Sigmoid colon (tissue), 7 donors: ENCODE data around the gene LDLRAD4. TPM values are rescaled to one million over a fixed set of nuclear protein-coding genes. Genes with fewer than 3 reads are reported as not detected.

Experiments
- DNase-seq: peaks from one replicate; pipeline ENCODE4 v3.0.0-alpha.2; 2019
- H3K27ac ChIP-seq, 4 donors: fragments of 200-600 bp; sonication (generic); one replicate each; pipeline ENCODE4 v1.5.1; 2016 to 2019; ENCODE audit warnings: mild to moderate bottlenecking in 1 of 4
- H3K27me3 ChIP-seq, 3 donors: fragments of 200-600 bp; sonication (generic); one replicate each; pipeline ENCODE4 v1.5.1; 2019; ENCODE audit warnings: mild to moderate bottlenecking in 1 of 3
- H3K36me3 ChIP-seq, 4 donors: fragments of 200-600 bp; sonication (generic); one replicate each; pipeline ENCODE4 v1.5.1; 2016 to 2019
- H3K4me1 ChIP-seq, 4 donors: fragments of 200-600 bp; sonication (generic); one replicate each; pipeline ENCODE4 v1.5.1; 2017 to 2019
- H3K4me3 ChIP-seq, 4 donors: fragments of 200-600 bp; sonication (generic); one replicate each; pipeline ENCODE4 v1.5.1; 2017 to 2019; ENCODE audit warnings: mild to moderate bottlenecking in 2 of 4, moderate library complexity in 1 of 4
- H3K9me3 ChIP-seq, 4 donors: fragments of 200-600 bp in 3 of 4; sonication (generic) in 3 of 4; one replicate each; pipeline versions ENCODE4 v1.5.1 to v1.6.1; 2013 to 2019
- EP300 ChIP-seq, 4 donors: sonication (generic); formaldehyde crosslinking; IDR thresholded peaks; one replicate each; pipeline ENCODE4 v1.6.1; 2017; ENCODE audit warnings: antibody characterized with exemption in 4 of 4
- POLR2A ChIP-seq, 2 donors: fragments of 450-650 bp; IDR thresholded peaks; one replicate each; pipeline ENCODE4 v1.6.1; 2016; ENCODE audit warnings: antibody characterized with exemption in 2 of 2, mild to moderate bottlenecking in 2 of 2, moderate library complexity in 2 of 2
- POLR2AphosphoS5 ChIP-seq, 4 donors: sonication (generic); formaldehyde crosslinking; IDR thresholded peaks; one replicate each; pipeline ENCODE4 v1.6.1; 2017; ENCODE audit warnings: antibody characterized with exemption in 4 of 4
- WGBS, 2 donors: extraction: QIAGEN DNeasy Blood & Tissue Kit; methylation state at CpG; one replicate each; pipeline ENCODE4 v1.1.7; 2013; 5-methylcytosine and 5-hydroxymethylcytosine counted together
- intact Hi-C: fragments of 100-400 bp; cut with DNase I; formaldehyde crosslinking; loops from one replicate; pipeline ENCODE4 v1.15.1; 2023
- polyA plus RNA-seq, 3 donors: library from polyadenylated mRNA; stranded (reverse); fragments of 200-250 nt; gene quantifications; one replicate each; pipeline ENCODE4 v1.2.3, GENCODE V29; 2013
- total RNA-seq, 4 donors: library from RNA; depleted of rRNA; stranded (reverse); fragments of >200 nt; gene quantifications; one replicate each; pipeline ENCODE4 v1.1.0, GENCODE V29; 2016
- TF ChIP-seq, protein P1 (sequence below), 4 experiments: fragments of 450-650 bp in 3 of 4; fragments of 200-600 bp in 1 of 4; IDR thresholded peaks; one replicate each; pipeline ENCODE4 v1.5.1; 2016 to 2019; ENCODE audit warnings: antibody characterized with exemption in 4 of 4, mild to moderate bottlenecking in 3 of 4, moderate library complexity in 2 of 4
- donor health status: healthy with polysubstance abuse.
- donor health status: Bipolar disorder and iron deficiency.
- donor health status: healthy.

Gene LDLRAD4
- total and polyA plus RNA-seq, 7 donors = 1.2 to 28.2 (median 17.2) TPM

DNA sequence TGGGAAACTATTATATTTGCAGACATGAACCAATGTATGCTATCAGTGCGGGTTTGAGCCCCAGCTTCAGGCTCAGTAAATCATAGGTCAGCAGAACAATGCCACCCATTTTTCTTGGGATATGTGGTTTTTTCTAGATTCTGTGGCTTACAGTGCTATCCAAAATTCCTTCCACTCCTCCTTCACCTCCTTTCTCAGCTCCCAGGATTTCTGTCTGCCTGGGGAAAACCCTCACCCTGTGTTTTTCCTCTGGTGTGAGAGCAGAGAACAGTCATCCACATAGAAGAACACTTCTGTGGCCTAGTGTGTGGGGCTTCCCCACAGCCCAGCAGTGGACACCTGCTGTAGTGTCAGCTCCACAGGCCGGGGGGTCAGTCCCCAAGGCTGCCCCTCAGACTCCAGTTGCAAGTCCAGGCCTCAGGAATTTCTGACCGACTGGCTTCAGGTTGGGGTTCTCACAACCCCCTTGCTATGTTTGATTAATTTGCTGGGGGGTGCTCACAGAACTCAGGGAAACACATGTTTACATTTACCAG lies 238.2 kb downstream of the LDLRAD4 start:
- intact Hi-C loops = no loop called here
- H3K27me3 ChIP-seq = no peaks in the 10 kb centered on the region
- no peak overlapping the region for H3K4me3 ChIP-seq
- no peak for DNase-seq
- H3K36me3 ChIP-seq = no peaks in the 10 kb centered on the region
- H3K27ac ChIP-seq = no peak overlapping the region
- peaks cover 0 to 22% (median 10%) of the 10 kb centered on the region in 4 donors for H3K4me1 ChIP-seq
- TF ChIP-seq, protein P1, sequence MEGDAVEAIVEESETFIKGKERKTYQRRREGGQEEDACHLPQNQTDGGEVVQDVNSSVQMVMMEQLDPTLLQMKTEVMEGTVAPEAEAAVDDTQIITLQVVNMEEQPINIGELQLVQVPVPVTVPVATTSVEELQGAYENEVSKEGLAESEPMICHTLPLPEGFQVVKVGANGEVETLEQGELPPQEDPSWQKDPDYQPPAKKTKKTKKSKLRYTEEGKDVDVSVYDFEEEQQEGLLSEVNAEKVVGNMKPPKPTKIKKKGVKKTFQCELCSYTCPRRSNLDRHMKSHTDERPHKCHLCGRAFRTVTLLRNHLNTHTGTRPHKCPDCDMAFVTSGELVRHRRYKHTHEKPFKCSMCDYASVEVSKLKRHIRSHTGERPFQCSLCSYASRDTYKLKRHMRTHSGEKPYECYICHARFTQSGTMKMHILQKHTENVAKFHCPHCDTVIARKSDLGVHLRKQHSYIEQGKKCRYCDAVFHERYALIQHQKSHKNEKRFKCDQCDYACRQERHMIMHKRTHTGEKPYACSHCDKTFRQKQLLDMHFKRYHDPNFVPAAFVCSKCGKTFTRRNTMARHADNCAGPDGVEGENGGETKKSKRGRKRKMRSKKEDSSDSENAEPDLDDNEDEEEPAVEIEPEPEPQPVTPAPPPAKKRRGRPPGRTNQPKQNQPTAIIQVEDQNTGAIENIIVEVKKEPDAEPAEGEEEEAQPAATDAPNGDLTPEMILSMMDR (IDR thresholded peaks at IDR 0.05) = no peak
- no peak for TF ChIP-seq EP300 (IDR thresholded peaks at IDR 0.05)
- no peak for TF ChIP-seq POLR2A (IDR thresholded peaks at IDR 0.05)
- TF ChIP-seq POLR2AphosphoS5 (IDR thresholded peaks at IDR 0.05) = no peak
- H3K9me3 ChIP-seq = no peaks in the 10 kb centered on the region
- 85 to 91% methylated on average over 3 of the region's 3 CpGs for WGBS, 2 donors

DNA sequence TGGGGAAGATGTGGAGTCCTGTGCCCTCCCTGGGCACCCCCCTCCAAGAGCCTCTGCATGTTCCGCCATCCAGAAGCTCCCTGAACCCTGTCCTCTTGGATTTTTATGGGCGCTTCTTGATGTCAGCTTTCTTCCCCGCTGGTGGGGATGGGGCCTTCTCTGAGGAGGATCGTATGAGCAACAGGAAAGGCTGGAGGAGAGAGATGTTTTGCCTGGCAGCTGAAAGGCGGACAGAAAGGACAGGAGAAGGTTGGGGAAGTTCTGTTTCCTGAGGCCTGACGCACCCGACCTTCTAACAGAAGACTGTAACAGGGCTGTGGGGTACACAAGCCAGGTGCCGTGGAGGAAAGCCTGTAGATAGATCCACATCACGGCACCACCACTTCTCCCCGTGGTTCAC lies 238.8 kb downstream of the LDLRAD4 start:
- Histone ChIP-seq H3K27me3 (no peaks in the 10 kb centered on the region), H3K9me3 (no peaks in the 10 kb centered on the region), H3K4me3 (no peak overlapping the region), H3K27ac (no peak overlapping the region), H3K4me1 (peaks cover 0 to 17% (median 5%) of the 10 kb centered on the region in 4 donors), H3K36me3 (no peaks in the 10 kb centered on the region)
- intact Hi-C loops = no loop called here
- no peak for TF ChIP-seq POLR2AphosphoS5 (IDR thresholded peaks at IDR 0.05)
- WGBS, 2 donors = 74 to 94% methylated on average over 10 of the region's 10 CpGs
- DNase-seq = no peak

DNA sequence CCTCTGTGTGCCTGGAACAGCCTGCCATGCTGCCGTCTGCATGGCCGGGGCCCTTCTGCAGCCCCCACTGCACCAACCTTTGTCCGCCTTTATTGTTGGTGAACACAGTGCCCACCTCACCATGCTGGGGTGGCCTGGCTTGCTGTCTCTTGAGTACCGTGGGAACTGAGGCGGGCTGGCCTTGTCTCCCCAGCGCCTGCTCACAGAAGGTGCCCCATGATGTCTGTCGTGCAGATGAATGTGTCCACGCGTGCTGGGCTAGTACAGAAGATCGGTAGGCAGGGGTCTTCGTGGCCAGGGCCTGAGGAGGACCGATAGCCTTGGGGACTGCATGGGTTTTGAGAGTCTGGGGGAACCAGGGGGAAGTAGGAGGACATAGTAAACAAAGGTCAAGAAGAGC lies 242.4 kb downstream of the LDLRAD4 start:
- H3K4me3 ChIP-seq = no peak overlapping the region
- TF ChIP-seq EP300 (IDR thresholded peaks at IDR 0.05) (no peak), POLR2AphosphoS5 (IDR thresholded peaks at IDR 0.05) (no peak), POLR2A (IDR thresholded peaks at IDR 0.05) (no peak)
- TF ChIP-seq, protein P1 (IDR thresholded peaks at IDR 0.05) = no peak
- no peaks in the 10 kb centered on the region for H3K27me3 ChIP-seq
- WGBS, 2 donors = 93 to 97% methylated on average over 12 of the region's 12 CpGs
- H3K27ac ChIP-seq = no peak overlapping the region
- peaks cover 0 to 12% (median 5%) of the 10 kb centered on the region in 4 donors for H3K4me1 ChIP-seq
- intact Hi-C loops = no loop called here
- H3K36me3 ChIP-seq = peaks cover 0 to 3% (median 0%) of the 10 kb centered on the region in 4 donors
- peak; percentile 57 for DNase-seq
- no peaks in the 10 kb centered on the region for H3K9me3 ChIP-seq

DNA sequence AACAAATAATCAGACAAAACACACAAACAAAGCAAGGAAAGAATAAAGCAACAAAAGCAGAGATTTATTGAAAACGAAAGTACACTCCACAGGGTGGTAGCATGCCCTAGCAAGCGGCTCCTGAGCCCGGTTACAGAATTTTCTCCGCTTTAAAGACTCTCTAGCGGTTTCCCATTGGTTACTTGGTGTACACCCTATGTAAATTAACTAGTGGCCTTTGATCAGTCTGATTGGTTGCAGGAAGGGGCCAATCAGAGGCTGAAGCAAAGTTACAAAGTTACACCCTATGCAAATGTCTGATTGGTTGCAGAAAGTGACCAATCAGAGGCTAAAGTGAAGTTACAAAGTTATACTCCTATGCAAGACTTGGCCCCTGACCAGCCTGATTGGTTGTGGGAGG lies 242.9 kb downstream of the LDLRAD4 start:
- no peak overlapping the region for H3K4me3 ChIP-seq
- intact Hi-C loops = no loop called here

DNA sequence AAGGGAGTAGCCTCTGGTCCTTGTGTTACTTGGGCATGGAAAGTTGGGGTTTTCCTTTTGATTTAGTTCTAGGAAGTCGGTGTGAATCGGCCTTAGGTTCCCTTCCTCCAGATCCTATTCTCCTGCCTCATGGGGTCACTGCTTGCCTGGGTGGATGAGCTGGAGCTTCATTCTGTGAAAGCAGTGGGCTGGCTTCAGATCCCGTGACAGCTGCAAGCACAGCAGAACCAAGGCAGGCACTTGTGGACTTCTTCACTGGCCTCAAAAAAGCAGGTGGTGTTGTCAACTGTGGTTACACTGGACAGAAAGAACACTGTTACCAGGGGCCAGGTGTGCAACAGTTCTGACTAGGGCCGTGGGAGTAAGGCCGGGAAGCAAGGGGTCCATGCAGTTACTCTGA lies 243.4 kb downstream of the LDLRAD4 start:
- TF ChIP-seq EP300 (IDR thresholded peaks at IDR 0.05) (no peak), POLR2AphosphoS5 (IDR thresholded peaks at IDR 0.05) (no peak), POLR2A (IDR thresholded peaks at IDR 0.05) (no peak)
- TF ChIP-seq, protein P1 (IDR thresholded peaks at IDR 0.05) = no peak
- H3K4me3 ChIP-seq = no peak overlapping the region
- no peaks in the 10 kb centered on the region for H3K27me3 ChIP-seq
- H3K9me3 ChIP-seq = no peaks in the 10 kb centered on the region
- 88 to 97% methylated on average over 5 of the region's 5 CpGs for WGBS, 2 donors
- DNase-seq = peak; percentile 55
- H3K36me3 ChIP-seq = peaks cover 0 to 3% (median 0%) of the 10 kb centered on the region in 4 donors
- intact Hi-C loops = no loop called here
- peaks cover 0 to 10% (median 4%) of the 10 kb centered on the region in 4 donors for H3K4me1 ChIP-seq
- H3K27ac ChIP-seq = no peak overlapping the region

More for the DNA sequence above, 242.9 kb downstream of the LDLRAD4 start:
- TF ChIP-seq POLR2A (IDR thresholded peaks at IDR 0.05) (no peak), POLR2AphosphoS5 (IDR thresholded peaks at IDR 0.05) (no peak), EP300 (IDR thresholded peaks at IDR 0.05) (no peak)
- TF ChIP-seq, protein P1 (IDR thresholded peaks at IDR 0.05) = no peak
- H3K27ac ChIP-seq = no peak overlapping the region
- WGBS, 2 donors = 95 to 96% methylated on average over 5 of the region's 5 CpGs
- no peaks in the 10 kb centered on the region for H3K9me3 ChIP-seq
- peaks cover 0 to 3% (median 0%) of the 10 kb centered on the region in 4 donors for H3K36me3 ChIP-seq
- peaks cover 0 to 10% (median 4%) of the 10 kb centered on the region in 4 donors for H3K4me1 ChIP-seq
- no peaks in the 10 kb centered on the region for H3K27me3 ChIP-seq
- DNase-seq = no peak
